ENCODE data around the gene ADIPOR2.

DNA sequence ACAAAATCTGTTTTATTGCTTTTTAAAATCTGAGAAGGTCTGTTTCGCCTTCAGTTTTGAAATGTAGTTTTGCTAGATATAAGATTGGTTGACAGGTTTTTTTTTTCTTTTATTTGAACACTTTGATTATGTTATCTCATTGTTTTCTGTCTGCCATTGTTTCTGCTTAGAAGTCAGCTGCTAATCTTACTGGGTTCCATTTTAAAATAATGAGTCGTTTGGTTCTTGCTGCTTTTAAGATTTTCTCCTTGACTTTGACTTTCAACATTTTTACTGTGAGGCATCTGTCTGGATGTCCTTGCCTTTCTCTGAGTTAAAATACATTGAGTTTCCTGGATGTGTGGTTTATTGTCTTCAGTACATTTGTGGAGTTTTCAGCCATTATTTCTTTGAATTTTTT lies 56.7 kb downstream of the ADIPOR2 start:
- TF ChIP-seq, protein P1, sequence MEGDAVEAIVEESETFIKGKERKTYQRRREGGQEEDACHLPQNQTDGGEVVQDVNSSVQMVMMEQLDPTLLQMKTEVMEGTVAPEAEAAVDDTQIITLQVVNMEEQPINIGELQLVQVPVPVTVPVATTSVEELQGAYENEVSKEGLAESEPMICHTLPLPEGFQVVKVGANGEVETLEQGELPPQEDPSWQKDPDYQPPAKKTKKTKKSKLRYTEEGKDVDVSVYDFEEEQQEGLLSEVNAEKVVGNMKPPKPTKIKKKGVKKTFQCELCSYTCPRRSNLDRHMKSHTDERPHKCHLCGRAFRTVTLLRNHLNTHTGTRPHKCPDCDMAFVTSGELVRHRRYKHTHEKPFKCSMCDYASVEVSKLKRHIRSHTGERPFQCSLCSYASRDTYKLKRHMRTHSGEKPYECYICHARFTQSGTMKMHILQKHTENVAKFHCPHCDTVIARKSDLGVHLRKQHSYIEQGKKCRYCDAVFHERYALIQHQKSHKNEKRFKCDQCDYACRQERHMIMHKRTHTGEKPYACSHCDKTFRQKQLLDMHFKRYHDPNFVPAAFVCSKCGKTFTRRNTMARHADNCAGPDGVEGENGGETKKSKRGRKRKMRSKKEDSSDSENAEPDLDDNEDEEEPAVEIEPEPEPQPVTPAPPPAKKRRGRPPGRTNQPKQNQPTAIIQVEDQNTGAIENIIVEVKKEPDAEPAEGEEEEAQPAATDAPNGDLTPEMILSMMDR (IDR thresholded peaks at IDR 0.05), result no peak
- TF ChIP-seq PHF8 (IDR thresholded peaks at IDR 0.05; ENCODE audit: borderline replicate concordance, low read depth), result no peak
- TF ChIP-seq BHLHE40 (IDR thresholded peaks at IDR 0.05; ENCODE audit: low read depth, low read length), result no peak
- TF ChIP-seq POLR2AphosphoS2 (conservative IDR thresholded peaks at IDR 0.05; ENCODE audit: low read length), result no peak
- no peak for TF ChIP-seq POLR2A (IDR thresholded peaks at IDR 0.05; ENCODE audit: low read length)
- no peak for TF ChIP-seq MAFK (IDR thresholded peaks at IDR 0.05; ENCODE audit: partially characterized antibody)
- TF ChIP-seq RFX5 (IDR thresholded peaks at IDR 0.05), result no peak
- TF ChIP-seq ZNF302 (CRISPR knock-in tag; IDR thresholded peaks at IDR 0.05), result 0 out of 2 replicates have a peak, but pooled peaks have one; percentile 22
- TF ChIP-seq SMC3 (IDR thresholded peaks at IDR 0.05), result no peak
- TF ChIP-seq NPAS2 (CRISPR knock-in tag; IDR thresholded peaks at IDR 0.05; ENCODE audit: borderline replicate concordance), result no peak
- TF ChIP-seq GATA3 (IDR thresholded peaks at IDR 0.05; ENCODE audit: borderline replicate concordance), result no peak
- TF ChIP-seq, protein P2, sequence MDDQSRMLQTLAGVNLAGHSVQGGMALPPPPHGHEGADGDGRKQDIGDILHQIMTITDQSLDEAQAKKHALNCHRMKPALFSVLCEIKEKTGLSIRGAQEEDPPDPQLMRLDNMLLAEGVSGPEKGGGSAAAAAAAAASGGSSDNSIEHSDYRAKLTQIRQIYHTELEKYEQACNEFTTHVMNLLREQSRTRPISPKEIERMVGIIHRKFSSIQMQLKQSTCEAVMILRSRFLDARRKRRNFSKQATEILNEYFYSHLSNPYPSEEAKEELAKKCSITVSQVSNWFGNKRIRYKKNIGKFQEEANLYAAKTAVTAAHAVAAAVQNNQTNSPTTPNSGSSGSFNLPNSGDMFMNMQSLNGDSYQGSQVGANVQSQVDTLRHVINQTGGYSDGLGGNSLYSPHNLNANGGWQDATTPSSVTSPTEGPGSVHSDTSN (IDR thresholded peaks at IDR 0.05), result no peak
- no peak for TF ChIP-seq MYC (IDR thresholded peaks at IDR 0.05; ENCODE audit: borderline replicate concordance, low read length)
- TF ChIP-seq KDM1A (IDR thresholded peaks at IDR 0.05; ENCODE audit: low read depth), result no peak
